Eye (tissue), 1 donor: Measurements from ENCODE around the gene STEAP3.

Experiments
- DNase-seq: peaks from one replicate; pipeline ENCODE4 v3.0.0-alpha.2; 2015

STEAP3 gene

GRCh38 chr2:119228136-119228535 is 4.5 kb downstream of the STEAP3 start:
- no peak for DNase-seq

- no peak for DNase-seq
These were observed 5.3 kb downstream of the STEAP3 start for GRCh38 chr2:119228964-119229363.

- DNase-seq: no peak
These were observed 6.1 kb downstream of the STEAP3 start for GRCh38 chr2:119229716-119230115.

GRCh38 chr2:119230219-119231185 is 6.9 kb downstream of the STEAP3 start:
- DNase-seq: no peak

- DNase-seq: no peak
These were observed 8.5 kb downstream of the STEAP3 start for GRCh38 chr2:119231975-119232665.

GRCh38 chr2:119232666-119232993 is 9.0 kb downstream of the STEAP3 start:
- DNase-seq: no peak

GRCh38 chr2:119233326-119234020 is 9.8 kb downstream of the STEAP3 start:
- DNase-seq: no peak

GRCh38 chr2:119234021-119235019 is 10.7 kb downstream of the STEAP3 start:
- DNase-seq: peak; percentile 50

- DNase-seq: no peak
These were observed 13.2 kb downstream of the STEAP3 start for GRCh38 chr2:119236796-119237195.

GRCh38 chr2:119240311-119241204 is 16.9 kb downstream of the STEAP3 start:
- peak; percentile 26 for DNase-seq

- no peak for DNase-seq
These were observed 17.5 kb downstream of the STEAP3 start for GRCh38 chr2:119241205-119241532.

GRCh38 chr2:119242276-119243119 is 18.9 kb downstream of the STEAP3 start:
- no peak for DNase-seq

GRCh38 chr2:119243621-119244020 is 20.0 kb downstream of the STEAP3 start:
- no peak for DNase-seq

- no peak for DNase-seq
These were observed 21.6 kb downstream of the STEAP3 start for GRCh38 chr2:119245076-119245840.

GRCh38 chr2:119245841-119246230 is 22.2 kb downstream of the STEAP3 start:
- DNase-seq: no peak

GRCh38 chr2:119246884-119247843 is 23.5 kb downstream of the STEAP3 start:
- no peak for DNase-seq

GRCh38 chr2:119247844-119248271 is 24.2 kb downstream of the STEAP3 start:
- DNase-seq: no peak

- no peak for DNase-seq
These were observed 24.7 kb downstream of the STEAP3 start for GRCh38 chr2:119248311-119248710.
